GM12878 (cell line): ENCODE data around the gene LSAMP.

Experiments
- CBX5 ChIP-seq: sonication (generic); IDR thresholded peaks from 2 replicates; pipeline ENCODE4 v1.6.1; 2016; ENCODE audit warnings: low read depth, moderate library complexity, mild to moderate bottlenecking, inconsistent platforms
- CREB1 ChIP-seq: IDR thresholded peaks from 2 replicates; pipeline ENCODE4 v1.6.1; 2012; ENCODE audit warnings: low read depth, mild to moderate bottlenecking, inconsistent platforms
- ESRRA ChIP-seq: IDR thresholded peaks from 2 replicates; pipeline ENCODE4 v1.6.1; 2012; ENCODE audit warnings: mild to moderate bottlenecking, low read length, improper control_type of control experiment
- HDAC6 ChIP-seq: fragments of 200-600 bp; sonication (generic); IDR thresholded peaks from one replicate; pipeline ENCODE4 v1.8.0; 2017; ENCODE audit warnings: antibody characterized with exemption; ENCODE audit not compliant: unreplicated experiment
- POLR2AphosphoS5 ChIP-seq: IDR thresholded peaks from 2 replicates; pipeline ENCODE4 v1.6.1; 2011; ENCODE audit warnings: mild to moderate bottlenecking, low read length, inconsistent platforms
- RAD51 ChIP-seq: fragments of 450-650 bp; IDR thresholded peaks from 2 replicates; pipeline ENCODE4 v1.6.1; 2016; ENCODE audit warnings: moderate library complexity, mild to moderate bottlenecking, inconsistent platforms
- RUNX3 ChIP-seq: IDR thresholded peaks from 2 replicates; pipeline ENCODE4 v1.6.1; 2012; ENCODE audit warnings: low read length, inconsistent platforms
- SIN3A ChIP-seq: IDR thresholded peaks from 2 replicates; pipeline ENCODE4 v1.6.1; 2012; ENCODE audit warnings: low read depth, low read length, improper control_type of control experiment
- SP1 ChIP-seq: IDR thresholded peaks from one replicate; pipeline ENCODE4 v1.6.1; 2011; ENCODE audit warnings: low read depth, low read length
- ZNF384 ChIP-seq: IDR thresholded peaks from 2 replicates; pipeline ENCODE4 v1.6.1; 2012; ENCODE audit warnings: low read depth, mild to moderate bottlenecking, low read length, improper control_type of control experiment, borderline replicate concordance

GRCh38 chr3:115922681-115923347, 522.5 kb downstream of the LSAMP start:
- no peak for TF ChIP-seq ESRRA
- no peak for TF ChIP-seq SIN3A
- no peak for TF ChIP-seq CBX5
- TF ChIP-seq ZNF384 = no peak
- TF ChIP-seq CREB1 = no peak
- no peak for TF ChIP-seq RUNX3
- no peak for TF ChIP-seq POLR2AphosphoS5
- TF ChIP-seq SP1 = no peak
- TF ChIP-seq HDAC6 = no peak
- no peak for TF ChIP-seq RAD51
